ENCODE data around the gene STAT3.

DNA sequence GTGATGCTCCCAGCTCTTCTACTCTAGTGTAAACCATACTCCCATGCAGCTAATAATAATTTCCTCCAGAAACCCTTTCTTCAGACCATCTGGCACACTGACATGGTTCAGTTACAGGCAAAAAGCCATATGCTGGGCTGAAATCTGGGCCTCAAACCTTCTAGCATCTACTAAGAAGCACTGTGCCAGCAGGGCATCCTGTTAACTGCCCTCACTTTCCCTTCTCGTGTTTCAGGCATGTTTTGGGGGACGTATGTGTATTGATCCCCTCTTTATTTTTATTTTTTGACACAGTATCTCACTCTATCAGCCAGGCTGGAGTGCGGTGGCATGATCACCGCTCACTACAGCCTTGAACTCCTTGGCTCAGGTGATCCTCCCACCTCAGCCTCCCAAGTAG lies 66.7 kb downstream of the STAT3 start:
- TF ChIP-seq, protein P1, sequence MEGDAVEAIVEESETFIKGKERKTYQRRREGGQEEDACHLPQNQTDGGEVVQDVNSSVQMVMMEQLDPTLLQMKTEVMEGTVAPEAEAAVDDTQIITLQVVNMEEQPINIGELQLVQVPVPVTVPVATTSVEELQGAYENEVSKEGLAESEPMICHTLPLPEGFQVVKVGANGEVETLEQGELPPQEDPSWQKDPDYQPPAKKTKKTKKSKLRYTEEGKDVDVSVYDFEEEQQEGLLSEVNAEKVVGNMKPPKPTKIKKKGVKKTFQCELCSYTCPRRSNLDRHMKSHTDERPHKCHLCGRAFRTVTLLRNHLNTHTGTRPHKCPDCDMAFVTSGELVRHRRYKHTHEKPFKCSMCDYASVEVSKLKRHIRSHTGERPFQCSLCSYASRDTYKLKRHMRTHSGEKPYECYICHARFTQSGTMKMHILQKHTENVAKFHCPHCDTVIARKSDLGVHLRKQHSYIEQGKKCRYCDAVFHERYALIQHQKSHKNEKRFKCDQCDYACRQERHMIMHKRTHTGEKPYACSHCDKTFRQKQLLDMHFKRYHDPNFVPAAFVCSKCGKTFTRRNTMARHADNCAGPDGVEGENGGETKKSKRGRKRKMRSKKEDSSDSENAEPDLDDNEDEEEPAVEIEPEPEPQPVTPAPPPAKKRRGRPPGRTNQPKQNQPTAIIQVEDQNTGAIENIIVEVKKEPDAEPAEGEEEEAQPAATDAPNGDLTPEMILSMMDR (IDR thresholded peaks at IDR 0.05 in 4 of 5, conservative IDR thresholded peaks at IDR 0.05 in 1 of 5): no peak
- no peak for TF ChIP-seq POLR2A (IDR thresholded peaks at IDR 0.05)
